ENCODE results near the gene ARHGAP24.

DNA sequence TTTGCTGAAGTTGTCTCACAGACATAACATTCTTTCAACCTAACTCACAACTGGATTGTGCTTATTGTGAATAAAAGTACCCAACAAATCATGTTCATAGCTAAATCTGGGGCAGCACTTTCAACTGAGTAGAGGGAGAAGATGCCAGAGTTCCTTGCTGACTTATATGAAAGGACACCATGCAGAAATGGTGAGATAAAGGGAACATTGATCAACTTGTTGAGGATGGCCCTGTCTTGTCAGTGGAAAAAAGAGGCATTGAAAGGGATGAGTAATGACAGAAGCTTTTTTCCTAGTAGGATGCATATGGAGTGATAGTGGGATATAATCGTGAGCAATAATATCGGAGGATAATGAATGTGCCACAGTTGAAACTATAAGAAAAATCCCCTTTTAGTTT, 221.7 kb downstream of the ARHGAP24 start:
- TF ChIP-seq POLR2AphosphoS5 (IDR thresholded peaks at IDR 0.05; ENCODE audit: low read length) (no peak), SRF (IDR thresholded peaks at IDR 0.05; ENCODE audit: low read depth in 2 of 2, low read length in 2 of 2) (no peak)
